GM12873 (cell line): ENCODE results near the gene ASXL2.

ENCODE experiments used
- TF ChIP-seq, protein P1 (sequence below): IDR thresholded peaks from 2 replicates; pipeline ENCODE4 v1.5.1; 2012; ENCODE audit warnings: low read depth, mild to moderate bottlenecking, moderate library complexity, low read length, control low read depth; ENCODE audit not compliant: insufficient read depth; ENCODE audit errors: missing control alignments

Gene ASXL2

DNA sequence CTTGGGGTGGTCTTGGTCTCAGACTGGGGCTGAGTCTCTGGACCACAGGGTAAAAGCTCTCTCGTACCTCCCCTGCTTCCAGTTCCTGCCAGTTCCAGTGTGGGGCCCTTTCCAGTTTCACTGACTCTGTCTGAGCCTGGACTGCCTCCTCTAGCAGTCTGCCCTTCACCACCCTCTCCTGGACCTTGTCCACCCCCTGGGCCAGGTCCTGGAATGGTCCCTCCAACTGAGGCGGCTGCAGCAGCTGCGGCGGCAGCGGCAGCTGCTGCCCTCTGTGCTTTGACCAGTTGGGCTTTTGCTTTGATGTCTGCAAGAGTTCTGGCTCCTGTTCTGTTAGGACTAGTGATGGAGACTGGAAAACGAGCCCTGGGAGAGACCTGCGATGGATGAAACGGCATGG lies 134.2 kb downstream of the ASXL2 start:
- TF ChIP-seq, protein P1, sequence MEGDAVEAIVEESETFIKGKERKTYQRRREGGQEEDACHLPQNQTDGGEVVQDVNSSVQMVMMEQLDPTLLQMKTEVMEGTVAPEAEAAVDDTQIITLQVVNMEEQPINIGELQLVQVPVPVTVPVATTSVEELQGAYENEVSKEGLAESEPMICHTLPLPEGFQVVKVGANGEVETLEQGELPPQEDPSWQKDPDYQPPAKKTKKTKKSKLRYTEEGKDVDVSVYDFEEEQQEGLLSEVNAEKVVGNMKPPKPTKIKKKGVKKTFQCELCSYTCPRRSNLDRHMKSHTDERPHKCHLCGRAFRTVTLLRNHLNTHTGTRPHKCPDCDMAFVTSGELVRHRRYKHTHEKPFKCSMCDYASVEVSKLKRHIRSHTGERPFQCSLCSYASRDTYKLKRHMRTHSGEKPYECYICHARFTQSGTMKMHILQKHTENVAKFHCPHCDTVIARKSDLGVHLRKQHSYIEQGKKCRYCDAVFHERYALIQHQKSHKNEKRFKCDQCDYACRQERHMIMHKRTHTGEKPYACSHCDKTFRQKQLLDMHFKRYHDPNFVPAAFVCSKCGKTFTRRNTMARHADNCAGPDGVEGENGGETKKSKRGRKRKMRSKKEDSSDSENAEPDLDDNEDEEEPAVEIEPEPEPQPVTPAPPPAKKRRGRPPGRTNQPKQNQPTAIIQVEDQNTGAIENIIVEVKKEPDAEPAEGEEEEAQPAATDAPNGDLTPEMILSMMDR = no peak

- TF ChIP-seq, protein P1 = no peak
These were observed 135.0 kb downstream of the ASXL2 start for GRCh38 chr2:25743132-25743830.

GRCh38 chr2:25742501-25742900 lies 135.8 kb downstream of the ASXL2 start:
- TF ChIP-seq, protein P1 = no peak

DNA sequence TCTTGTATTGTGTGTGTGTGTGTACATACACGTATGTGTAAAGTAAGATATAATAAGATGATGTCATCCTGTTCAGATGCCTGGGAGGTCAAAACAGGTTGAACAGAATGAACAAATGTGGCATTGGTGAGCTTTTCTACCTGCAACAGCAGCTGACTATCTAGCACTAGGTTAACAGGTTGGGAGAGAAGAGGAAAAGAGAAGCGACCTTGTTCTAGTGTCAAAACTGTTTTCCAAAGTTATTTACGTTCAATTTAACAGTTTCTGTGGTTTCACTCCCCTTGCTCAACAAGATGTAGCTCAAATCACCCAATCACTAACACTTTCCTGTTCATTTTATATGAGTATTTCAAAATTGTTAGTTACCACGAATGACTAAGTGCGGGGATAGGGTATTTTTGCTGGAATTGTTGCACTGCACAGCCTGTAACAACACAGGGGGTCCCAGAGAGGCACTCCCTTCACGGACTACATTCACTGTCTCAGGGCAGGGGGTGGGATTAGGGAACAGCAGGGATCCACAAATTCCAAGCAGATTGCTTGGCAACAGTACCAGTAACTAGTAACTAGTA lies 137.4 kb downstream of the ASXL2 start:
- TF ChIP-seq, protein P1 = no peak

- TF ChIP-seq, protein P1 = no peak
These were observed 139.6 kb downstream of the ASXL2 start for GRCh38 chr2:25738383-25739343.

GRCh38 chr2:25736899-25737515 lies 141.3 kb downstream of the ASXL2 start:
- TF ChIP-seq, protein P1 = no peak
